Measurements from ENCODE around the gene KRT85.

KRT85 gene

DNA sequence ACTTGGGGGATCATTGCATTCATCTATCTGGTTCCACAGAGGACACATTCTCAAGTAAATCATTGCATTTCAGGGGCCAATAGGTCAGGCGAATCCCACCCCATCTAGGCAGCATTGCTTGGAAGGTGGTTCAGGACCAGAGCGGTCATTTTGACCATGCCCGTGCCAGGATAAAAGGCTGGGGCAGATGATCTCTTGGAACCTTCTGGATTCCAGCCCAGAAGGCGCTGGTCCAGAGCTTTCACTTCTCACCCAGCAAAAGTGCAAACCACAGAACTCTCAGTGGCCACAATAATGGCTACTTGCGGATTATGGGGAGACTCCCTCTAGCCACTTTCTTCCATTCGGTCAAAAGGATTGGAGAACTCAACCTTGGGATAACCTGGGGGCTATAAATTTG lies 595 bp upstream of the KRT85 start:
- no peak for ATAC-seq
- DNase-seq = no peak

DNA sequence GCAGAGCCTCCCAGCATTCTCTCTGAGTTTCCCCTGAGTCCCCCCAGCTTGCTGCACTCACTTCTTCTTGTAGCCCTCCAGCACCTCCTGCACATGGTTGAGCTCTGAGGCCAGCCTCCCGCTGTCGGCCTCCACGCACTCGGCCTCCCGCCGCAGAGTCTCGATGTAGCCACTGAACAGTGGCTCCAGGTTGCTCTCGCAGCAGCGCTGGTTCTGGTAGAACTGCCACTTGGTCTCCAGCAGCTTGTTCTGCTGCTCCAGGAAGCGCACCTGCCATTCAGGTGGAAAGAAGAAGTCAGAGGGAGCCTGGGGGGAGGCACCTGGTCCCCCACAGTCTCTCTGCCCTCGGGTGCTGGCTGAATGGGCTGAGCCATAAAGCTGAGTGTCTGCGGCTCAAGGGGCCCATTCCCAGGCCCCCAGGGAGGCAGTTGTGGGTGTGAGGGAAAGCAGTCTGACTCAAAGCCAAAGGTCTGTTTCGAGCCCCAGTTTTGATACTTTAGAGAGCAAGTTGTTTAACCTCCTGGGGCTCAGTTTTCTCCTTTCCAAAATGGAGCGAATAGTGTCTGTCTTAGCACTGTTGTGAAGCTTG lies 2.3 kb downstream of the KRT85 start:
- DNase-seq (no peak), ATAC-seq (no peak)

DNA sequence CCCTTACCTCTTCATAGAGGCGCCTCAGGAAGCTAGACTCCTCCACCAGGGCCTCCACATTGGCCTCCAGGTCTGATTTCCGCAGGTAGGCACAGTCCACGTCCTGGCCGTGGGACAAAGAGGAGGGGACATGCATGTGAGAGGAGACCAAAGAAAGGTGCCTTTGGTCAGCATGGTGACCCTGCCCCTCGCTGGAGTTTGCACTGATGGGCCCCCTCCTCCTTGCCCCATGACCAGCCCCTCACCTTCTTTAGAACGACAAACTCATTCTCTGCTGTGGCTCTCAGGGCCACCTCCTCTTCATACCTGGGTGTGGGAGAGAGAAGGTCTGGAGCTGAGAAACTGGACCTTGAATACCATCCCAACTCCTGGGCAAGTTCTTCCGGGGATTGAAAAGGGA lies 3.2 kb downstream of the KRT85 start:
- ATAC-seq (no peak), DNase-seq (no peak)

GRCh38 chr12:52363111-52363679 lies 4.1 kb downstream of the KRT85 start:
- ATAC-seq (no peak), DNase-seq (no peak)

DNA sequence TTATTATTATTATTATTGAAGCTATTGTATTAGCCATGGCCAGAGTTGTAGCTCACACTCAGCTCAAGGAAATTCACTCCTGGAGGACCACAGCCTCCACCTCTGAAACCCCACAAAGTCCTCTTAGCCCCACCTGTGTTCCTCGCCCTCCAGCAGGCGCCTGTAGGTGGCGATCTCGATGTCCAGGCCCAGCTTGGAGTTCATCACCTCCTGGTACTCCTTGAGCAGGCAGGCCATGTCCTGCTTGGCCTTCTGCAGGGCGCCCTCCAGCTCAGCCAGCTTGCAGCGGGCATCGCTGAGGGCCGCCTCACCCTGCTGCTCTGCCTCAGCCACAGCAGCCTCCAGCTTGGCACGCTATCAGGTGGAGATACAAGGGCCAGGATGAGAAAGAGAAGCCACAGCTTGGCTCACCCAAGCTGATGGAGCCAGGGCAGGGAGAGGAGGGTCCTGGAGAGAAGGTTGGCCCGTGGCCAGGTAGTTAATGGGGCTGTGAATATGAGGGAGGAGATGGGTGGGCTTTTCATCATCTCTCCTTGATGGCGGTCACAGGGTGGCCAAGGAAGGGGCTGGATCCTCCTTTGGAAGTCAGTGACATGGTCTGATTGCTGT lies 5.1 kb downstream of the KRT85 start:
- DNase-seq (peak; percentile 16), ATAC-seq (no peak)

- ATAC-seq = no peak
- DNase-seq = no peak
Measured at GRCh38 chr12:52361553-52361952, 5.7 kb downstream of the KRT85 start.

DNA sequence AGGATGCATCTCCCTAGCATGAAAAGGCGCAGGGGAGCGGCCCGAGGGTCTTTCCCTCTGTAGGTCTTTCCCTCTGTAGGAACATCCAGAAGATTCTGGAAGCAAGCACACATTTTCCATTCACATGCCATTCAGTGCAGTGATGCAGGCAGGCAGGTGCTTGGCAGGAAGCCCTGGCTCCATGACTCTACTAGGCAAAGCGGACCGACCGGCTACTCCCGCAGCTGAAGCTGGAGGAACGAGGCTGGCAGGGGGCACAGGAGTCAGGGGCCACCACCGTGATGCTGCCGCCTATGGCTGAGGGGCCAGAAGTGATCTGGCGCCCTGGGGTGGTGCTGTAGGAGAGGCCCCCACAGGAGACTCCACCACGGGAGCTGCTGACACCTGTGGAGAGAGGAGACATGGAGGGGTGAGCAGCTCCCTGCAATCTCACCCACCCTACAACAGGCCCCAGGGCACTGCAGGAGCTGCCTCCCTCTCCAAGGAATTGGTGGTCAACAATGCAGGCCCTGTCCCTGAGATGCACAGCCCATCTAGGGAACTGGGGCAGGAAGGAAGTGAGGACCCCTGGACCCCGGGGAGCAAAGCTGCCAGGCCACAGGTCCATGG lies 6.5 kb downstream of the KRT85 start:
- no peak for DNase-seq
- ATAC-seq = no peak

DNA sequence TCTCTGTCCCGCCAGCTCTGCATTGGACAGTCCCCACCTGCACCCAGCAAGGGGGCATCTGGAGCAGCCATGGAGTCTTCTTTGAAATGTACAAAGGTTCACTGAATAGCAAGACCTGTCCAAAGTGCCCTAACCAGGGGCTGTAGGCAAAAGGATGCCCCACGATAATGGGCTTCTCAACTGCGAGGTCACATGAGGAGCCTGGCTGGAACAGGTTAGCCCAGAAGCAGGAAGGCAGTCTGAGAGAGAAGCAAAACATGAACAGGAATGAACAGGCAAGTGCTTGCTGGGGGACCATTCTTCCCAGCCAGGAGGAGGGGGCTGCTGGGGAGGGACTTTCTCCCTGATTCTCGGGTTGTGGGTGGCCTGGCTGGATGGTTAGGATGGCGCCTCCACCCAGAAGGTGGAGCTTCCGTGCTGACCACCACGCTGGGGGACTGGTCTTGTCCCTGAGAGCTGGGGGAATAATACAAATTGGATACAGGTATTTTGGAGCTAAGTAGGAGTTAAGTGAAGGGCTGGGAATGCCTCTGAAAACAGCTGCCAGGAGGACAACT lies 7.1 kb downstream of the KRT85 start:
- no peak for DNase-seq
- ATAC-seq = no peak

GRCh38 chr12:52359621-52360061 lies 7.6 kb downstream of the KRT85 start:
- ATAC-seq (no peak), DNase-seq (no peak)

GRCh38 chr12:52358575-52359350 lies 8.5 kb downstream of the KRT85 start:
- peak; percentile 89 for ATAC-seq
- peak; percentile 33 for DNase-seq

GRCh38 chr12:52356762-52357580 lies 10.3 kb downstream of the KRT85 start:
- no peak for DNase-seq
- no peak for ATAC-seq

DNA sequence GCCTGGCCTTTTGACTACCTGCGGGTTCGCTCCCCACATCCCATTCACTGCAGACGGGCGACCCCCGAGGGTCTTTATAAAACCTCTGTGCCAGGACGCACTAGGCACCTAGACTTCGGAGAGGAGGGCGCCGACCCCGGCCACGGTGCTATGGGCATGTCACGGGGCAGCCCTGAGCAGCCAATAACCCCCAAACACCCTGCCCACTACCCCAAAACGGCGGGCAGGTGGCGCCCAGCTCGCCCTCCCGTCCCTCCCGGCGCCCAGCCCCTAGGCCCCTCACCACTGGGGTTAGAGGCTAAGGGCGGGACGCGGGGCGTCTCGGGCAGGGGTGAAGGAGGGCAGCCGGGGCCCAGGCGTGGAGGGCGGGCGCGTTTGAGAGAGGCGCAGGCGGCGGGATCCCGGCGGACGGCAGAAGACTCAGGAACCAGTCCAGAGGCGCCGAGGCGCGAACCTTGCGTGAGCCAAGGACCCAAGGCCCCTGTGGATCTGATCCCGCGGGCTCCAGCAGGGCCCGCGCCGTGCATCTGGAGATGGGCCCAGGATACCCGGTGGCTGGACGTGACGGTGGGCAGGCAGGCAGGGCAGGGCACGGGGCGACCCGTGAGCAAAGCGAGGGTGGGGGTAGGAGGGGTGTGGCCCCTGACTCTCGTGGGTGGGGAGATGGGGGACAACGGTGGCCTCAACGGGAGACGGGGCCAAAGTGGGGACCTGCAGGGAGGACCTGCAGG lies 11.1 kb downstream of the KRT85 start:
- DNase-seq = no peak
- ATAC-seq = no peak

GRCh38 chr12:52355176-52355575 lies 12.1 kb downstream of the KRT85 start:
- ATAC-seq = no peak
- no peak for DNase-seq

DNA sequence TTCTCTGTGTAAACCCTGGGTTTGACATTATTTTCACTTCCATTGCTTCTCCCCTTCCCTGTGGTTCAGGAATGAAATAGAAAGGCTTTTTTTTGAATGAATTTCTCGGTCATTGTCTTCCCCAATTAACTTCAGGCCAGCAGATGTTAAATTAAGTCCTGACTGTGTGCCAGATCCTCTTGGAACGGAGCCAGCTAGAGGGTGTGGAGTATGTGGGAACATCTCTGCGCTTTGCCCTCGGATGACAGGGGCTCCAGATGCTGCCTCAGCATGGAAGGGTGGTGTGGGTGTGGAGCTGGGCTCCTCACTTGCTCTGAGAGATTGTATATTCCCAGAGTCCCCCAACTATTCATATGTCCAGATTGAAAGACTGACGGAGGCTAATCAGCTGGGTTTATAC lies 13.1 kb downstream of the KRT85 start:
- no peak for DNase-seq
- no peak for ATAC-seq

- no peak for ATAC-seq
Measured at GRCh38 chr12:52353766-52354165, 13.5 kb downstream of the KRT85 start.

GRCh38 chr12:52352951-52353350 lies 14.3 kb downstream of the KRT85 start:
- DNase-seq (no peak), ATAC-seq (no peak)

More at GRCh38 chr12:52353766-52354165, 13.5 kb downstream of the KRT85 start:
- no peak for DNase-seq

DNA sequence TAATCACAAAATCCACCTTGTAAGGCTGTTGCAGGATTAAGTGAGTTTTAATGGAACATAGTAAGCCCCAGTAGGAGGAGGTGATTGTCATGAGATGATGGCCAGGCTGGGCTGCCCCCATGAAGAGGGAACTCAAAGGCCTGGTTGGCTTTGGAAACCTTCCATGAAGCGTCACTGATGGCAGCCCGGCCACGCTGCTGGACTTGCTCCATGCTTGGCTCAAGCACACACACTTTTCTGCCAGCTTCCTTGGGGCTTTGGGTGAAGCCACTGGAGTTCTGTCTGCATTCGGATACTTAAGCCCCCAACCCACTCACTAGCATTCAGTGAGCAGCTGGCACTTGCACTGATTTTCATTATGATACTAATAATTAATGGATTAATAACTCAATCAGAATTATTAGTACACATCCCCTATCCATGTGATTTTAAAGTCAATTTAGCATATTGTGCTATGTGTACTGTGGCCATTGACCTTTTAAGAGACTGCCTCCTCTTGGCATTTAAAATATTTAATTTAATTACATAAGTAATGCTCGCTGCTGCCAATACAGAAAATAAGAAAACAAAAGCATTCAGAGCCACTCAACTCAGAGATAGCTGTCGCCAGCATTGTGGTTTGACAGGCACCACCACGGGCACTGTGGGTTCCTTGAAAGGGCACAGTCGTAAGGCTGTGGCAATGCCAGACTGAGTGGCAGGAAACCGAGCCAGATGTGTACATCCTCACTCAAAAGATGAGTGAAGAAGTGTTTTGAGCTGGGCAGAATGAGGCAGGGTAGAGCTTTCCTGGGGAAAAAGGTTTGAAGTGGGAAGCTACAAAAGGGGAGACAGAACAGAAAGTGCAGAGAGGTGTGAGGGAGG lies 15.9 kb downstream of the KRT85 start:
- peak; percentile 75 for ATAC-seq
- peak; percentile 47 for DNase-seq

DNA sequence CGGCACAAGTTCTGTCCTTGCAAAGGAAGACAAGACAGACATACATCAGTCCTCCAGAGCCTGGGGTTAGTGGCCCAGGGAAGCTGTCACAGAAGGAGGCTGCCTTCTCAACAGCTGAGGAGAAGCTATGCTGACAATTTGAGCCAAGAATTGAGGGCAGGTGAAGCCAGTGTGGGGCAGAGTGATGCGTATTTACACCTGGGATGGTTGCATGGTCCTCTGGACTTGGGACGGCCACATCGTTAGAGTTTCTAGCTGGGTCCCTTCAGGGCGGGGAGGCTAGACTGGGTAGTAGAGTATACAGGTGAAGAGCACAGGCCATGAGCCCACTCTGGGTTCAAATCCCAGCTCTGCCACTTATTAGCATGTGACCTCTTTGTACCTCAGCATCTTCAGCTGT lies 16.5 kb downstream of the KRT85 start:
- DNase-seq = no peak
- ATAC-seq = no peak

GRCh38 chr12:52350021-52350620 lies 17.2 kb downstream of the KRT85 start:
- DNase-seq = no peak
- no peak for ATAC-seq
